HepG2 (cell line): ENCODE measurements around the gene TBXA2R. TPM values are rescaled to one million over a fixed set of nuclear protein-coding genes. Genes with fewer than 3 reads are reported as not detected.

Experiments
- E2F2 ChIP-seq: sonication (generic); formaldehyde crosslinking; IDR thresholded peaks from 2 replicates; pipeline ENCODE4 v1.4.0; 2020; ENCODE audit warnings: missing genetic modification reagents, borderline replicate concordance
- GMEB1 ChIP-seq: sonication (generic); formaldehyde crosslinking; IDR thresholded peaks from 2 replicates; pipeline ENCODE4 v1.5.1; 2020; ENCODE audit warnings: missing genetic modification reagents, mild to moderate bottlenecking, borderline replicate concordance
- IKZF4 ChIP-seq: sonication (generic); formaldehyde crosslinking; IDR thresholded peaks from 2 replicates; pipeline ENCODE4 v1.5.1; 2020; ENCODE audit warnings: borderline replicate concordance, mild to moderate bottlenecking, low read depth, missing genetic modification reagents; ENCODE audit errors: not compliant biosample characterization
- MZF1 ChIP-seq: sonication (generic); formaldehyde crosslinking; IDR thresholded peaks from 2 replicates; pipeline ENCODE4 v1.8.1; 2023; ENCODE audit warnings: mild to moderate bottlenecking, missing genetic modification reagents, borderline replicate concordance
- POLR2AphosphoS5 ChIP-seq: IDR thresholded peaks from 2 replicates; pipeline ENCODE4 v1.6.1; 2012; ENCODE audit warnings: low read depth, low read length
- RCOR2 ChIP-seq: IDR thresholded peaks from 2 replicates; pipeline ENCODE4 v1.6.1; 2016; ENCODE audit warnings: missing biosample characterization, missing genetic modification reagents
- SALL2 ChIP-seq: sonication (generic); formaldehyde crosslinking; IDR thresholded peaks from 2 replicates; pipeline ENCODE4 v1.8.1; 2023; ENCODE audit warnings: mild to moderate bottlenecking, missing genetic modification reagents, inconsistent platforms
- SP4 ChIP-seq: sonication (generic); formaldehyde crosslinking; IDR thresholded peaks from 2 replicates; pipeline ENCODE4 v1.8.1; 2023; ENCODE audit warnings: mild to moderate bottlenecking, missing genetic modification reagents
- ZBTB25 ChIP-seq: IDR thresholded peaks from 2 replicates; pipeline ENCODE4 v1.6.1; 2018; ENCODE audit warnings: missing genetic modification reagents
- ZBTB4 ChIP-seq: sonication (generic); formaldehyde crosslinking; IDR thresholded peaks from 2 replicates; pipeline ENCODE4 v1.4.0; 2020; ENCODE audit warnings: missing genetic modification reagents, mild to moderate bottlenecking, borderline replicate concordance
- ZHX2 ChIP-seq, 2 experiments: sonication (generic) in 1 of 2; formaldehyde crosslinking in 1 of 2; IDR thresholded peaks; 2 replicates each; pipeline versions ENCODE4 v1.6.1 to v1.9.0; 2014 to 2022; ENCODE audit warnings: antibody characterized with exemption in 1 of 2, borderline replicate concordance in 1 of 2, inconsistent platforms in 1 of 2, low read depth in 1 of 2, missing genetic modification reagents in 1 of 2
- ZNF326 ChIP-seq: sonication (generic); formaldehyde crosslinking; IDR thresholded peaks from 2 replicates; pipeline ENCODE4 v1.4.0; 2020; ENCODE audit warnings: missing genetic modification reagents, borderline replicate concordance
- ZNF335 ChIP-seq: sonication (generic); formaldehyde crosslinking; IDR thresholded peaks from 2 replicates; pipeline ENCODE4 v1.4.0; 2020; ENCODE audit warnings: missing genetic modification reagents
- ZNF703 ChIP-seq: sonication (generic); formaldehyde crosslinking; IDR thresholded peaks from 2 replicates; pipeline ENCODE4 v1.5.1; 2020; ENCODE audit warnings: missing genetic modification reagents, mild to moderate bottlenecking, moderate library complexity, borderline replicate concordance
- polyA plus RNA-seq, 8 experiments: library from polyadenylated mRNA; depleted of rRNA in 3 of 8; stranded (reverse) in 7 of 8; unstranded in 1 of 8; fragments of >200 nt; fragmentation: Illumina TruSeq in 4 of 8; extraction: Trizol in 4 of 8; gene quantifications; 2 replicates each; pipeline versions ENCODE4 v1.2.1 to v1.2.3, GENCODE V29; 2011 to 2016; ENCODE audit warnings: low read depth in 4 of 8, missing spikeins in 1 of 8, mixed read lengths in 1 of 8; ENCODE audit not compliant: insufficient read depth in 1 of 8
- total RNA-seq, 5 experiments: library from RNA; depleted of rRNA; stranded (reverse); fragments of >200 nt; fragmentation: Illumina TruSeq; extraction: Trizol; gene quantifications; 2 replicates each; pipeline ENCODE4 v1.2.3, GENCODE V29; 2016; ENCODE audit warnings: low read depth in 1 of 5

Gene TBXA2R
- total and polyA plus RNA-seq, 2 of the 13 experiments (the other 11 are each of a cell fraction or from before 2014, with no cell fraction given): 0.09 TPM; not detected in 1

- TF ChIP-seq ZHX2 (IDR thresholded peaks at IDR 0.05; ENCODE audit: low read depth): no peak
- no peak for TF ChIP-seq ZHX2 (CRISPR knock-in tag; IDR thresholded peaks at IDR 0.05; ENCODE audit: borderline replicate concordance)
- no peak for TF ChIP-seq SALL2 (CRISPR knock-in tag)
- no peak for TF ChIP-seq ZBTB4
- TF ChIP-seq POLR2AphosphoS5: no peak
- no peak for TF ChIP-seq MZF1 (CRISPR knock-in tag)
- TF ChIP-seq SP4: no peak
- TF ChIP-seq IKZF4 (CRISPR knock-in tag): no peak
- TF ChIP-seq E2F2: no peak
- peak; percentile 66; the same call in 1 of the 2 replicates for TF ChIP-seq RCOR2 (CRISPR knock-in tag)
- no peak for TF ChIP-seq ZNF335 (CRISPR knock-in tag)
- TF ChIP-seq GMEB1 (CRISPR knock-in tag): no peak
- no peak for TF ChIP-seq ZNF326
- no peak for TF ChIP-seq ZNF703 (CRISPR knock-in tag)
- no peak for TF ChIP-seq ZBTB25 (CRISPR knock-in tag)
Measured at GRCh38 chr19:3627351-3627723, 20.7 kb upstream of the TBXA2R start (continued).
